OCI-LY1 (cell line): ENCODE measurements around the gene UBB.

ENCODE experiments used
- H2AFZ ChIP-seq: fragments of 200-600 bp; sonication (generic), shearing (Covaris generic); 2 replicates; pipeline ENCODE4 v1.6.0; 2014; ENCODE audit warnings: antibody characterized with exemption, mild to moderate bottlenecking, low read length
- H3F3A ChIP-seq: fragments of 200-600 bp; sonication (generic), shearing (Covaris generic); 2 replicates; pipeline ENCODE4 v1.6.0; 2014; ENCODE audit warnings: mild to moderate bottlenecking, antibody characterized with exemption, low read length, moderate library complexity; ENCODE audit not compliant: insufficient read depth
- H3K27ac ChIP-seq: fragments of 200-600 bp; sonication (generic); 2 replicates; pipeline ENCODE4 v1.5.1; 2014; ENCODE audit warnings: low read length, mixed run types, mild to moderate bottlenecking, low read depth; ENCODE audit not compliant: poor library complexity, severe bottlenecking
- H3K27me3 ChIP-seq: fragments of 200-600 bp; sonication (generic); 2 replicates; pipeline ENCODE4 v1.6.0; 2014; ENCODE audit warnings: antibody characterized with exemption, mild to moderate bottlenecking, low read length, moderate library complexity; ENCODE audit not compliant: insufficient read depth
- H3K36me3 ChIP-seq: fragments of 200-600 bp; sonication (generic); 2 replicates; pipeline ENCODE4 v1.6.1; 2014; ENCODE audit warnings: mild to moderate bottlenecking, antibody characterized with exemption, low read length, moderate library complexity, mixed read lengths; ENCODE audit not compliant: insufficient read depth
- H3K4me1 ChIP-seq: fragments of 200-600 bp; sonication (generic); 2 replicates; pipeline ENCODE4 v1.5.1; 2014; ENCODE audit warnings: mild to moderate bottlenecking, low read length, moderate library complexity; ENCODE audit not compliant: insufficient read depth, severe bottlenecking
- H3K4me2 ChIP-seq: fragments of 200-600 bp; sonication (generic), shearing (Covaris generic); 2 replicates; pipeline ENCODE4 v1.6.1; 2014; ENCODE audit warnings: low read length
- H3K4me3 ChIP-seq: fragments of 200-600 bp; sonication (generic); 2 replicates; pipeline ENCODE4 v1.5.1; 2014; ENCODE audit warnings: low read length, low read depth, mild to moderate bottlenecking, mixed read lengths; ENCODE audit not compliant: poor library complexity, severe bottlenecking
- H3K79me2 ChIP-seq: fragments of 200-600 bp; shearing (Covaris generic); 2 replicates; pipeline ENCODE4 v1.6.1; 2016; ENCODE audit warnings: mixed run types, low read length, mixed read lengths; ENCODE audit not compliant: insufficient read depth
- H3K9ac ChIP-seq: fragments of 200-600 bp; sonication (generic), shearing (Covaris generic); 2 replicates; pipeline ENCODE4 v1.6.1; 2014; ENCODE audit warnings: mild to moderate bottlenecking, low read length, mixed read lengths
- H3K9me2 ChIP-seq: fragments of 200-600 bp; sonication (generic), shearing (Covaris generic); 2 replicates; pipeline ENCODE4 v1.6.1; 2014; ENCODE audit warnings: low read depth, mild to moderate bottlenecking, low read length, mixed read lengths
- H3K9me3 ChIP-seq: fragments of 200-600 bp; shearing (Covaris generic); 2 replicates; pipeline ENCODE4 v1.6.1; 2014; ENCODE audit warnings: low read length, mixed read lengths
- H4K20me1 ChIP-seq: fragments of 200-600 bp; sonication (generic), shearing (Covaris generic); 2 replicates; pipeline ENCODE4 v1.6.0; 2016; ENCODE audit warnings: mild to moderate bottlenecking, low read length; ENCODE audit not compliant: insufficient read depth
- CTCF ChIP-seq: fragments of 200-600 bp; sonication (generic), shearing (Covaris generic); IDR thresholded peaks from 2 replicates; pipeline ENCODE4 v1.5.1; 2017; ENCODE audit warnings: mild to moderate bottlenecking, antibody characterized with exemption, low read length, moderate library complexity, mixed read lengths
- EZH2 ChIP-seq: fragments of 200-600 bp; sonication (generic), shearing (Covaris generic); IDR thresholded peaks from 2 replicates; pipeline ENCODE4 v1.8.0; 2017; ENCODE audit warnings: borderline replicate concordance, mixed run types, mild to moderate bottlenecking, antibody characterized with exemption, low read length, moderate library complexity, mixed read lengths

The UBB gene

GRCh38 chr17:16339959-16340358 lies 40.9 kb upstream of the UBB start:
- no peaks in the 10 kb centered on the region for H3K9me2 ChIP-seq

GRCh38 chr17:16342979-16343378 lies 37.9 kb upstream of the UBB start:
- no peaks in the 10 kb centered on the region for H3K9me3 ChIP-seq
- H3K27me3 ChIP-seq: no peaks in the 10 kb centered on the region
- H3K9me2 ChIP-seq: no peaks in the 10 kb centered on the region
- no peaks in the 10 kb centered on the region for H3K79me2 ChIP-seq
- no peak overlapping the region for H3K4me2 ChIP-seq
- H3K4me1 ChIP-seq: no peaks in the 10 kb centered on the region
- no peak overlapping the region for H3K4me3 ChIP-seq
- H2AFZ ChIP-seq: no peak overlapping the region
- peaks cover 4% of the 10 kb centered on the region; the same call in 1 of the 2 replicates for H3F3A ChIP-seq
- H3K27ac ChIP-seq: no peak overlapping the region
- no peak overlapping the region for H3K9ac ChIP-seq
- peaks cover 55% of the 10 kb centered on the region for H3K36me3 ChIP-seq
- no peaks in the 10 kb centered on the region for H4K20me1 ChIP-seq
- TF ChIP-seq CTCF (no peak), EZH2 (no peak)

More at GRCh38 chr17:16339959-16340358, 40.9 kb upstream of the UBB start:
- H3K27ac ChIP-seq: no peak overlapping the region
- H3K36me3 ChIP-seq: peaks cover 26% of the 10 kb centered on the region
- no peak overlapping the region for H3K9ac ChIP-seq
- no peaks in the 10 kb centered on the region for H3K27me3 ChIP-seq
- no peak overlapping the region for H3K4me3 ChIP-seq
- no peaks in the 10 kb centered on the region for H3K79me2 ChIP-seq
- no peak overlapping the region for H3K4me2 ChIP-seq
- H3F3A ChIP-seq: peaks cover 4% of the 10 kb centered on the region; the same call in 1 of the 2 replicates
- no peaks in the 10 kb centered on the region for H4K20me1 ChIP-seq
- H2AFZ ChIP-seq: no peak overlapping the region
- no peaks in the 10 kb centered on the region for H3K4me1 ChIP-seq
- TF ChIP-seq EZH2 (no peak), CTCF (no peak)
- H3K9me3 ChIP-seq: no peaks in the 10 kb centered on the region

GRCh38 chr17:16343569-16343968 lies 37.3 kb upstream of the UBB start:
- Histone ChIP-seq H3K9me3 (no peaks in the 10 kb centered on the region), H2AFZ (no peak overlapping the region), H3K4me1 (peaks cover 1% of the 10 kb centered on the region), H4K20me1 (no peaks in the 10 kb centered on the region), H3K27me3 (no peaks in the 10 kb centered on the region), H3K36me3 (peaks cover 61% of the 10 kb centered on the region), H3K27ac (no peak overlapping the region), H3F3A (peaks cover 4% of the 10 kb centered on the region; the same call in 1 of the 2 replicates), H3K4me3 (no peak overlapping the region), H3K79me2 (0 out of 2 replicates have a peak, but pooled peaks cover under 1% of the 10 kb centered on the region), H3K4me2 (no peak overlapping the region), H3K9ac (no peak overlapping the region), H3K9me2 (no peaks in the 10 kb centered on the region)
- TF ChIP-seq CTCF (no peak), EZH2 (no peak)
